ENCODE measurements around the gene SORCS3.

GRCh38 chr10:104663076-104663475 lies 22.0 kb downstream of the SORCS3 start:
- TF ChIP-seq SRF (CRISPR knock-in tag; IDR thresholded peaks at IDR 0.05) (no peak), MCM5 (IDR thresholded peaks at IDR 0.05; ENCODE audit: low read depth) (no peak), NR3C1 (CRISPR knock-in tag; IDR thresholded peaks at IDR 0.05) (no peak), RHOXF2B (CRISPR knock-in tag; conservative IDR thresholded peaks at IDR 0.05) (no peak), SNIP1 (IDR thresholded peaks at IDR 0.05; ENCODE audit: low read depth) (no peak), CCAR2 (IDR thresholded peaks at IDR 0.05; ENCODE audit: low read depth, low read length) (no peak), REST (IDR thresholded peaks at IDR 0.05; ENCODE audit: borderline replicate concordance) (no peak), REST (CRISPR knock-in tag; IDR thresholded peaks at IDR 0.05; ENCODE audit: low read depth) (no peak), AFF4 (CRISPR knock-in tag; IDR thresholded peaks at IDR 0.05) (no peak), HCFC1 (IDR thresholded peaks at IDR 0.05; ENCODE audit: low read depth, low read length) (no peak), ZFP36 (IDR thresholded peaks at IDR 0.05; ENCODE audit: low read depth, low read length, partially characterized antibody) (no peak), RAD21 (CRISPR knock-in tag; conservative IDR thresholded peaks at IDR 0.05 in 1 of 2, IDR thresholded peaks at IDR 0.05 in 1 of 2) (no peak), NFYB (IDR thresholded peaks at IDR 0.05; ENCODE audit: extremely low read depth, insufficient read length) (no peak), IRF9 (tag; IDR thresholded peaks at IDR 0.05) (no peak), TARDBP (IDR thresholded peaks at IDR 0.05) (no peak)

All from K562 (cell line).